ENCODE measurements around the gene FAM20A.

GRCh38 chr17:68608515-68609130, 7.5 kb upstream of the FAM20A start:
- TF ChIP-seq CTCF (conservative IDR thresholded peaks at IDR 0.05; ENCODE audit: low read depth, low read length) (no peak), EZH2 (IDR thresholded peaks at IDR 0.05; ENCODE audit: low read length, unreplicated experiment) (no peak)
